T-helper 1 cell (primary cell): ENCODE data around the gene ASPM.
"Not testable (repeated sequence)": the region's sequence is repeated elsewhere in the genome, so short reads cannot be mapped to it uniquely, and the experiment has no call there.

ENCODE experiments used
- DNase-seq, 5 donors: peaks; one replicate each; pipeline ENCODE4 v3.0.0-alpha.2; 2012 to 2020

ASPM gene

GRCh38 chr1:197080323-197080722 is 66.1 kb downstream of the ASPM start:
- DNase-seq = no peak

GRCh38 chr1:197076585-197076984 is 69.9 kb downstream of the ASPM start:
- DNase-seq = no peak

GRCh38 chr1:197073978-197074377 is 72.5 kb downstream of the ASPM start:
- DNase-seq = no peak

- DNase-seq = no peak
These were observed 79.0 kb downstream of the ASPM start for GRCh38 chr1:197067457-197067818.

- DNase-seq = no peak
These were observed 79.6 kb downstream of the ASPM start, which contains the start of gene F13B for GRCh38 chr1:197066719-197067456. F13B (minus strand) TSS chr1:197067260; CDS start chr1:197067223, 37 bp downstream.

GRCh38 chr1:197066277-197066676 is 80.2 kb downstream of the ASPM start:
- no peak for DNase-seq

GRCh38 chr1:197065559-197065958 is 80.9 kb downstream of the ASPM start:
- no peak for DNase-seq

- DNase-seq = no peak
These were observed 83.3 kb downstream of the ASPM start for GRCh38 chr1:197063212-197063611.

GRCh38 chr1:197062692-197063091 is 83.8 kb downstream of the ASPM start:
- no peak for DNase-seq

GRCh38 chr1:197049100-197049499 is 97.4 kb downstream of the ASPM start:
- DNase-seq = no peak

GRCh38 chr1:197042676-197043341 is 103.7 kb downstream of the ASPM start:
- DNase-seq = no peak

- DNase-seq = no peak
These were observed 104.7 kb downstream of the ASPM start for GRCh38 chr1:197041486-197042353.

GRCh38 chr1:197036861-197037260 is 109.6 kb downstream of the ASPM start:
- no peak for DNase-seq

- DNase-seq = not testable (repeated sequence)
These were observed 111.7 kb downstream of the ASPM start for GRCh38 chr1:197034631-197035339.
